ENCODE data around the gene KIAA1217. TPM values are rescaled to one million over a fixed set of nuclear protein-coding genes. Genes with fewer than 3 reads are reported as not detected.

KIAA1217 gene
- total and polyA plus RNA-seq, 2 of the 4 experiments (the other 2 are of a cell fraction) = 3.4 to 4.4 TPM

DNA sequence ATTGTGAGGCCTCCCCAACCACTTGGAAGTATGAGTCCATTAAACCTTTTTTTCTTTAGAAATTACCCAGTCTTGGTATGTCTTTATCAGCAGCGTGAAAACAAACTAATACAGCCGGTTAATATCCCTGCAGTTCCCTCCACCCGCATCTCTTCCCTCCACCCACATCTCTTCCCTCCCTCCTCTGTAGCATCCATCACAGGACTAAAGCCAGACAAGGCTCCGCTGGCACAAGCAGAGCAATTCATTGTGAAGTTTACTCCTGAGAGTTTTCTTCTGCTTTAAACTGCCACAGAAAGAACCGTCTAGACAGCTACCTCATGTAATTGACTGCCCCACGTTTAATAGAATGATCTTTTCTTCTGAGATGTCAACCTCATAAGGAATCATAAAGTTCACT is 131.5 kb downstream of the KIAA1217 start:
- in situ Hi-C loops (cut with MboI; ENCODE audit: low sequenced_read_pairs) = no loop called here

More for the DNA sequence above, 131.5 kb downstream of the KIAA1217 start:
- dilution Hi-C loops (cut with HindIII; ENCODE audit: low sequenced_read_pairs, unreplicated experiment) (no loop called here), intact Hi-C loops (cut with micrococcal nuclease) (no loop called here)
- Histone ChIP-seq H3K36me3 (ENCODE audit: control insufficient read depth, insufficient read depth, low read length) (no peaks in the 10 kb centered on the region), H3K23ac (ENCODE audit: low read depth, low read length) (no peak overlapping the region), H3K4ac (ENCODE audit: low read depth, low read length) (no peak overlapping the region), H3K4me3 (ENCODE audit: insufficient read depth, low read depth, low read length) (no peak overlapping the region), H3K4me1 (ENCODE audit: control insufficient read depth, insufficient read depth, low read length) (peaks cover 4% of the 10 kb centered on the region), H2AK9ac (replicated peaks; ENCODE audit: low read depth, low read length, poor library complexity) (no peak overlapping the region), H2BK15ac (ENCODE audit: low read depth, low read length) (no peak overlapping the region), H3K27me3 (ENCODE audit: control insufficient read depth, insufficient read depth, low read length) (no peaks in the 10 kb centered on the region; the same call in 1 of the 2 replicates), H4K8ac (ENCODE audit: low read depth in 2 of 2, low read length in 2 of 2) (no peak overlapping the region), H3K27ac (ENCODE audit: insufficient read depth, low read length) (no peak overlapping the region), H3K9me1 (ENCODE audit: insufficient read depth, low read length) (no peaks in the 10 kb centered on the region), H2BK5ac (ENCODE audit: low read depth, low read length, poor library complexity, severe bottlenecking) (no peak overlapping the region), H2BK120ac (ENCODE audit: low read depth, low read length) (no peak overlapping the region), H3K9ac (ENCODE audit: low read depth, low read length) (no peak overlapping the region), H3K14ac (replicated peaks; ENCODE audit: low read depth, low read length) (no peak overlapping the region), H4K20me1 (ENCODE audit: insufficient read depth, low read length) (no peaks in the 10 kb centered on the region), H3K9me3 (ENCODE audit: control insufficient read depth, insufficient read depth, low read length) (no peaks in the 10 kb centered on the region), H4K5ac (ENCODE audit: low read depth, low read length) (no peak overlapping the region), H3K4me2 (ENCODE audit: low read depth, low read length) (no peak overlapping the region), H3K18ac (ENCODE audit: low read depth, low read length) (no peak overlapping the region), H2AK5ac (ENCODE audit: low read depth, low read length) (no peak overlapping the region), H3K79me1 (ENCODE audit: low read depth in 1 of 2, low read length in 2 of 2) (no peaks in the 10 kb centered on the region), H4K91ac (ENCODE audit: insufficient read depth, low read depth, low read length) (no peak overlapping the region), H3K56ac (ENCODE audit: extremely low read depth, insufficient read depth, low read length) (no peak overlapping the region), H2AFZ (replicated peaks; ENCODE audit: low read length, poor library complexity) (no peak overlapping the region), H2BK20ac (ENCODE audit: low read depth, low read length) (no peak overlapping the region)
- POLR2A ChIA-PET (ENCODE audit: unreplicated experiment) = interaction anchor here (0.6 kb wide), 1 partner anchor 112 kb away, joined by 3 read pairs; no protein-coding TSS in a partner anchor
- no peak for DNase-seq
- TF ChIP-seq MXI1 (IDR thresholded peaks at IDR 0.05; ENCODE audit: borderline replicate concordance, low read depth, low read length) = no peak
- no peak for TF ChIP-seq RCOR1 (IDR thresholded peaks at IDR 0.05; ENCODE audit: insufficient replicate concordance, low read length)
- TF ChIP-seq, protein P1, sequence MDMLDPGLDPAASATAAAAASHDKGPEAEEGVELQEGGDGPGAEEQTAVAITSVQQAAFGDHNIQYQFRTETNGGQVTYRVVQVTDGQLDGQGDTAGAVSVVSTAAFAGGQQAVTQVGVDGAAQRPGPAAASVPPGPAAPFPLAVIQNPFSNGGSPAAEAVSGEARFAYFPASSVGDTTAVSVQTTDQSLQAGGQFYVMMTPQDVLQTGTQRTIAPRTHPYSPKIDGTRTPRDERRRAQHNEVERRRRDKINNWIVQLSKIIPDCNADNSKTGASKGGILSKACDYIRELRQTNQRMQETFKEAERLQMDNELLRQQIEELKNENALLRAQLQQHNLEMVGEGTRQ (IDR thresholded peaks at IDR 0.05; ENCODE audit: low read depth, low read length) = no peak
- WGBS, 2 experiments (ENCODE audit: extremely low coverage in 2 of 2, insufficient read length in 1 of 2) = 63% methylated on average over 2 of the region's 6 CpGs; no CpG with 5 or more reads in 1 of the 2 experiments
- CTCF ChIA-PET = no interaction called here
- BruUV-seq (replicated peaks) = no TSS peak
- ATAC-seq (ENCODE audit: low read depth) = no peak
